Neuron (in vitro differentiated cells): ENCODE data around the gene CHAF1A.

Experiments
- H2AFZ ChIP-seq: one replicate; pipeline ENCODE4 v1.6.1; 2013; ENCODE audit warnings: low read depth, mild to moderate bottlenecking, inconsistent platforms, low read length, moderate library complexity
- H3K27me3 ChIP-seq: one replicate; pipeline ENCODE4 v1.6.1; 2013; ENCODE audit warnings: low read length; ENCODE audit not compliant: insufficient read depth
- H3K36me3 ChIP-seq: one replicate; pipeline ENCODE4 v1.6.1; 2013; ENCODE audit warnings: low read length; ENCODE audit not compliant: insufficient read depth
- H3K4me1 ChIP-seq: one replicate; pipeline ENCODE4 v1.6.1; 2013; ENCODE audit warnings: low read length; ENCODE audit not compliant: insufficient read depth
- H3K4me3 ChIP-seq: 2 replicates; pipeline ENCODE4 v1.5.1; 2013; ENCODE audit warnings: mild to moderate bottlenecking, low read length, moderate library complexity
- H3K9me3 ChIP-seq: one replicate; pipeline ENCODE4 v1.6.1; 2013; ENCODE audit warnings: low read length

CHAF1A gene

DNA sequence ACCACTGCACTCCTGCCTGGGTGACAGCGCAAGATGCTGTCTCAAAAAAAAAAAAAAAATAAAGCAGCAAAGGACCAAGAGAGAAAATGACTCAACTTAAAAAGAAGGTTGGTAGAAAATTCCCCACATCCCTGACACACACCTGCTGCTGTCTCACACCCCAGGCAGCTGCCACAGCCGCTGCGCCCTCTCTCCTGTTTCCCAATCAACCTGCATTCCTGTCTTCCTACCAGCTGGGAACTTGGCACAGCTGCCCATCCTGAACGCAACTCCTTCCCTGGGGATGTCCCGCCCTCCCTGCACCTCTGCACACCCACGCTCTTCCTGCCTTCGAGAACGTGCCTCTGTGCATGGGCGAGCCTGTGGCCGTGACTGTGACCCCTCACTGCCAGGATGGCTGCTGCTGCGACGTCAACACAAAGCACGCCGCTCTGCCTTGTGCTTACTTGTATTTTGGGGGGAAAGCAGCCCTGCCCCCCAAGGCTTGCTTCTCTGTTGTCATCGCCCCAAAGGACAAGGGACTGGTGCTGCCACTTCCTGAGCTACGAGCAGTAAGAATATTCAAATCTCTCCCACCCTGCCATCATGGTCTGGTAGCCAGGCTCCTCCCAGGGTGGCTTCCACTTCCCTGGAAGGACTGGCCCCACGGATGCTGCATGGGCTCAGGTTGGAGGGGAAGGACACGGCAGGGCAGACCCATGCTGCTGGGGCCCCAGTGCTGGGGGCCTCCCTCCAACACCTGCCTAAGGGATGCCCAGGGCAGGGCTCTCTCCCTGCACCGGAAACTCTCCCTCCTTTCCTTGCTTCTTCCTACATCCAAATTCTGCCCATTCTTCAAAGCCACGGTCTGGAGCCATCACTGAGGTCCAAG is 22.8 kb upstream of the CHAF1A start:
- Histone ChIP-seq H3K9me3 (no peaks in the 10 kb centered on the region), H3K27me3 (no peaks in the 10 kb centered on the region), H3K4me1 (peaks cover 24% of the 10 kb centered on the region)

GRCh38 chr19:4380254-4380727 is 22.1 kb upstream of the CHAF1A start:
- Histone ChIP-seq H3K36me3 (peaks cover 5% of the 10 kb centered on the region), H3K9me3 (no peaks in the 10 kb centered on the region), H3K4me3 (no peak overlapping the region), H3K4me1 (peaks cover 17% of the 10 kb centered on the region), H2AFZ (no peak overlapping the region), H3K27me3 (no peaks in the 10 kb centered on the region)

More for the DNA sequence above, 22.8 kb upstream of the CHAF1A start:
- Histone ChIP-seq H3K4me3 (no peak overlapping the region), H3K36me3 (peaks cover 1% of the 10 kb centered on the region), H2AFZ (no peak overlapping the region)

GRCh38 chr19:4385291-4386040 is 17.0 kb upstream of the CHAF1A start:
- H2AFZ ChIP-seq, result no peak overlapping the region
- peaks cover 5% of the 10 kb centered on the region for H3K36me3 ChIP-seq
- no peaks in the 10 kb centered on the region for H3K9me3 ChIP-seq
- no peak overlapping the region for H3K4me3 ChIP-seq
- H3K4me1 ChIP-seq, result peaks cover 22% of the 10 kb centered on the region
- no peaks in the 10 kb centered on the region for H3K27me3 ChIP-seq

- H3K36me3 ChIP-seq, result peaks cover 5% of the 10 kb centered on the region
- H2AFZ ChIP-seq, result no peak overlapping the region
- H3K4me1 ChIP-seq, result peaks cover 30% of the 10 kb centered on the region
- H3K27me3 ChIP-seq, result no peaks in the 10 kb centered on the region
- no peak overlapping the region for H3K4me3 ChIP-seq
- no peaks in the 10 kb centered on the region for H3K9me3 ChIP-seq
These were observed 16.2 kb upstream of the CHAF1A start for GRCh38 chr19:4386041-4386782.

DNA sequence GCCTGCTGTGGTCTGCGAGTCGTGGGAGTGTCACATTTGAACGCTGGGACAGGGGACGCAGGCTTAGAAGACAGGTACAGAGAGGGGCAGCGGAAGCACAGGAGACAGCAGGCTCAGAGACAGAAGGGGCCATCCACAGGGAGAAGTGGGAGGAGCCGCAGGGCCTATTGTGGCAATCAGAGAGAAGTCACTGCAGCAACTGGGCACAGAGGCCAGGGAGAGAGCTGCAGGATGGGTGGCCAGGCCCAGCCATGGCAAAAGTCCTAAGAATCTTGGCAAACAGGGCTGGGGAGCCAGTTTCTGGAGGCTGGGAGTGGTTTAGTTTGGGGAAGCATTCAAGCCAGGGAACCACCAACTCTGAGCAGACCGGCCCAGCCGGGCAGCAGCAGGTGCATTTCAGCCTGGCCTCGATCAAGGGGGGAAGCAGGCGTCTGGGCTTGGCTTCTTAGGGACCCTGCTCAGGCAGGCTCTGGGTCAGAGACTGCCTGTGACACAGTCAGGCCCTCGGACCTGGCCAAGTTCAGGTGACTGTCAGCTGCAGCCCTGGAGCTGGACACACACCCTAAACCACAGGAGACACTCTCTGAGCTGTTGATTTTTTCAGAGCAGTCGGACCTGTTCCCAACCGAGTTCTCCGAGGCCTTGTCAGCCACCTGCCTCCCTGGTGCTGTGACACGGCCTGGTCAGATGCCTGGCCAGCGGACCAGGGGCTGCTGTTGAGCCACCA is 13.9 kb upstream of the CHAF1A start:
- Histone ChIP-seq H3K27me3 (no peaks in the 10 kb centered on the region), H3K4me1 (peaks cover 47% of the 10 kb centered on the region), H3K36me3 (peaks cover 5% of the 10 kb centered on the region), H3K9me3 (no peaks in the 10 kb centered on the region), H2AFZ (no peak overlapping the region), H3K4me3 (no peak overlapping the region)

- no peak overlapping the region for H2AFZ ChIP-seq
- H3K9me3 ChIP-seq, result no peaks in the 10 kb centered on the region
- H3K27me3 ChIP-seq, result no peaks in the 10 kb centered on the region
- peaks cover 5% of the 10 kb centered on the region for H3K36me3 ChIP-seq
- peaks cover 51% of the 10 kb centered on the region for H3K4me1 ChIP-seq
- H3K4me3 ChIP-seq, result no peak overlapping the region
These were observed 13.4 kb upstream of the CHAF1A start for GRCh38 chr19:4389064-4389375.

DNA sequence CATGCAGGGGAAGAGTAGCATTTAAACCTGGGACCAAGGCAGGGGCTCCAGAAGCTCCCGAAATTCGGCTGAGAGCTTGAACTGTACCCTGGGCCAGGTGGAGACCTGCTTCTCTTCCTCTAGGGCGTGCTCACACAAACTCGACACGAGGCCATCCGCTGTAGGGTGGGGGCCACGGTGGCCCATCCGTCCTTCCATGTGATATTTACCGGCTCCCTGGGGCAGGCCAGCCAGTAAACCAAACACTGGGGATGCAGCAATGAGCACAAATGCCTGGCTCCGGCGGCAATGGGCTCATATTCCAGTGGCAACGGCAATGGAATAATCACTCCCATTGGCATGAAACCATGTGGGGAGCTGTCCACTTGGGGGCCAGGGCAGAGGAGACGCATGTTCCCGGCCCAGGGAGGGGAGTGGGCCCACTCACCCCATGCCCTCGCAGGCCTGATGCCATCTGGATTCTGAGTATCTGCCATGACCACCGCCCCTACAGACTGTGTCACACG is 12.9 kb upstream of the CHAF1A start:
- Histone ChIP-seq H3K36me3 (peaks cover 5% of the 10 kb centered on the region), H3K4me1 (peaks cover 56% of the 10 kb centered on the region), H3K27me3 (no peaks in the 10 kb centered on the region), H2AFZ (no peak overlapping the region), H3K9me3 (no peaks in the 10 kb centered on the region), H3K4me3 (no peak overlapping the region)

- H3K4me1 ChIP-seq, result peaks cover 62% of the 10 kb centered on the region
- H3K9me3 ChIP-seq, result no peaks in the 10 kb centered on the region
- no peak overlapping the region for H2AFZ ChIP-seq
- peak overlapping the region; percentile 38 for H3K4me3 ChIP-seq
- H3K27me3 ChIP-seq, result no peaks in the 10 kb centered on the region
- H3K36me3 ChIP-seq, result peaks cover 4% of the 10 kb centered on the region
These were observed 12.3 kb upstream of the CHAF1A start for GRCh38 chr19:4390017-4390566.

DNA sequence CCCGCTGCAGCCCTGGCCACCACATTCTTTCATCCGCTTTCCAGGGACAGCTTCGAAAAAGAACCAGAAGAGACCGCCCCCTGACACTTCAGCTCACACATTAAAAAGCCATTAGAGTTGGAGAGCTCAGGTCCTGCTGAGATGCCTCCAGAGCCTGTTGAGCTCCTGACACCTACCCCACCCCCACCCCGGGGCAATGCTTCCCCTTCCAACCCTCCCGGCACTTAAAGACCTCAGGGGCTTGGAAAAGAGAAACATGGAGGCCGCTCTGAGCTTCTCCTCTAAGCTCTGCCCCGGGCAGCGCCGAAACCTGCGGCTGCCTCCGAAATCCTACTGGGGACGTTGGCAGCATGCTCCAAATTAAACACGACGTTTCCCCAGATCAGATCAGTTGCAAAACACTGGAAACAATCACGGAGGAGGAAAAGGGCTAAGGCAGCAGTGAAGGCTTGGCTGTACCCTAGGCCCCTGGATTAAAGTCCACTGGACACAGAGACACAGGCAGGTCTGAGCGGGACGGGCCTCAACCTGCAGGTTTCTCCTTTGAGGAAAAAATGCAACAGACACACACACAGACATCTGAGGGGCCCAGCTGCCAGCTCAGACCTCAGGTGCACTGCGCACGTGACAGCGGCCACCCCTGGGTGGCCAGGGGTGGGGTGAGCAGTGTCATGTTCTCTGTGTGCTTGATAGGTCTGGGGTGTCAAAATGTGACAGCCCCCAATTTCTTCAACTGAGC is 11.7 kb upstream of the CHAF1A start:
- peak overlapping the region; percentile 38 for H3K4me3 ChIP-seq
- H3K4me1 ChIP-seq, result peaks cover 63% of the 10 kb centered on the region

DNA sequence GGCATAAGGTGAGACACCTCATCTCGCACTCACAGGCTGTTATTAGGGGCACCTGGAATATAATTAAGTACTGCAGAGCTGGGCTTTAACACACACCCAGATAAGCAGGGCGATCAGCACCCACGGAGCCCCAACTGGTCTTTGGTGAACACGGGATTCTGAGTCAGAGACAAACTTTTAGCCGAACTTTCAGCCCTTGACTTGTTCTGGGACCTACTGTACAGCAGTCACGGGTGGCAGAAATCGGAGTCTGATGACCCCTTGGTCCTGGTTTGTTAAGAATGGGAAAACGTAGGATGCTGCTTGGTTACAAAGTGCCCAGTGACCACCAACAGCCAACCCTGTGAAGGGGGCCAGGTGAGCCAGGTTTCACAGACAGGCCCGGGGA is 11.1 kb upstream of the CHAF1A start:
- Histone ChIP-seq H3K36me3 (no peaks in the 10 kb centered on the region), H3K27me3 (no peaks in the 10 kb centered on the region), H3K9me3 (no peaks in the 10 kb centered on the region), H3K4me3 (peak overlapping the region; percentile 38), H3K4me1 (peaks cover 63% of the 10 kb centered on the region), H2AFZ (no peak overlapping the region)

More for the DNA sequence above, 11.7 kb upstream of the CHAF1A start:
- no peaks in the 10 kb centered on the region for H3K36me3 ChIP-seq
- H2AFZ ChIP-seq, result no peak overlapping the region
- H3K27me3 ChIP-seq, result no peaks in the 10 kb centered on the region
- H3K9me3 ChIP-seq, result no peaks in the 10 kb centered on the region

DNA sequence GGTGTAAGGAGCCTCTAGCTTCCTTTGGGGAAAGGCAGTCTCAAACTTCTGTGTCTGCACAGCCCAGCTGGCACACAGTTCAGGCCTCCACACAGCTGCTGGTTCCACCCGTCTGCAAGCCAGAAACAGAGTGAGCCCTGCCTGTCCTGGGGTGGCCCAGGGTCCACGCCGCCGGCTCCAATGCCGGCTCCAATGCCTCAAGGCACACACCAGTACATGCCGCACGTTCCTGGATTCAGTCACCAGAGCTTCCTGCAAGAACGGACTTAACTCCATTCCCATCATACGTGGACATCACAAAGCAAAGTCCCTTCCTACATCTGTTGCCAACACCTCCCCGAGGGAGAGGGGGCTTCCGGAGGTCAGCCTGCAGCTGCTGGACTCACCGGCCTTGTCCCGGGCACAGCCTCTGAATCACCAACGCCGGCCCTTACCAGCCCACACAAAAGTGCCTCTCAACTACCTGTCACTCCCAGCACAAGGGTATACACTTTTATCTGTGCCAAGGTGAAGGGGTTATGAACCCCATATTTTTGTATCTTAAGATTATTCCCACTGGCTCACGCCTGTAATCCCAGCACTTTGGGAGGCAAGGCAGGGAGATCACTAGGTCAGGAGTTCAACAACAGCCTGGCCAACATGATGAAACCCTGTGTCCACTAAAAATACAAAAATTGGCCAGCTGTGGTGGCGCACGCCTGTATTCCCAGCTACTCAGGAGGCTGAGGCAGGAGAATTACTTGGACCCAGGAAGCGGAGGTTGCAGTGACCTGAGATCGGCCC is 10.5 kb upstream of the CHAF1A start:
- Histone ChIP-seq H3K36me3 (peaks cover 3% of the 10 kb centered on the region), H3K4me1 (peaks cover 63% of the 10 kb centered on the region), H3K9me3 (no peaks in the 10 kb centered on the region), H3K4me3 (no peak overlapping the region), H3K27me3 (no peaks in the 10 kb centered on the region), H2AFZ (no peak overlapping the region)
